Fibroblast of the conjunctiva (primary cell): ENCODE data around the gene THUMPD3.

ENCODE experiments used
- DNase-seq: peaks from one replicate; pipeline ENCODE4 v3.0.0-alpha.2; 2010; ENCODE audit warnings: low read depth

Gene THUMPD3, protein sequence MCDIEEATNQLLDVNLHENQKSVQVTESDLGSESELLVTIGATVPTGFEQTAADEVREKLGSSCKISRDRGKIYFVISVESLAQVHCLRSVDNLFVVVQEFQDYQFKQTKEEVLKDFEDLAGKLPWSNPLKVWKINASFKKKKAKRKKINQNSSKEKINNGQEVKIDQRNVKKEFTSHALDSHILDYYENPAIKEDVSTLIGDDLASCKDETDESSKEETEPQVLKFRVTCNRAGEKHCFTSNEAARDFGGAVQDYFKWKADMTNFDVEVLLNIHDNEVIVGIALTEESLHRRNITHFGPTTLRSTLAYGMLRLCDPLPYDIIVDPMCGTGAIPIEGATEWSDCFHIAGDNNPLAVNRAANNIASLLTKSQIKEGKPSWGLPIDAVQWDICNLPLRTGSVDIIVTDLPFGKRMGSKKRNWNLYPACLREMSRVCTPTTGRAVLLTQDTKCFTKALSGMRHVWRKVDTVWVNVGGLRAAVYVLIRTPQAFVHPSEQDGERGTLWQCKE

GRCh38 chr3:9362731-9363530 is at the start of gene THUMPD3:
THUMPD3 (plus strand) TSS chr3:9363054; CDS start chr3:9365069, 2,015 bp downstream.
- DNase-seq: peak; percentile 45

GRCh38 chr3:9314796-9315195 is 48.1 kb upstream of the THUMPD3 start:
- no peak for DNase-seq

- DNase-seq: no peak
Observed at GRCh38 chr3:9316881-9317361, 45.9 kb upstream of the THUMPD3 start.

GRCh38 chr3:9322780-9323179 is 40.1 kb upstream of the THUMPD3 start:
- no peak for DNase-seq

DNA sequence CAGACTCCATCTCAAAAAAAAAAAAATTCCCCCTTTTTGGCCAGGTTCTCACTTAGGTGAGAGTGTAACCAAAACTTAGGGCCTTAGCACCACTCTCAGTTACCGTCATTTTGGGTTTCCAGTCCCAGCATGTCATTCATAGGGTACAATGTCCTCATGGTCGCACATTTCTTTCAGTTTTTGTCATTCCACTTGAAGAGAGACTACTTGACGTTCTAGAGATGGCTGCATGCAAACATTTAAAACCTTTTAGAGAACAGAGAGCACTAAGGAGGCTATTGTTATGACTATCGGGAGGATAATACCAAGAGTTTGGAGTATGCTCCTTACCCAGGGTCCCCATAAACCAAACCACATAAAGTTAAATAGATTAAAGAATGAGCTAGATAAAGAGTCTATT is 37.9 kb upstream of the THUMPD3 start:
- no peak for DNase-seq

- no peak for DNase-seq
Observed at GRCh38 chr3:9327578-9327977, 35.3 kb upstream of the THUMPD3 start.

DNA sequence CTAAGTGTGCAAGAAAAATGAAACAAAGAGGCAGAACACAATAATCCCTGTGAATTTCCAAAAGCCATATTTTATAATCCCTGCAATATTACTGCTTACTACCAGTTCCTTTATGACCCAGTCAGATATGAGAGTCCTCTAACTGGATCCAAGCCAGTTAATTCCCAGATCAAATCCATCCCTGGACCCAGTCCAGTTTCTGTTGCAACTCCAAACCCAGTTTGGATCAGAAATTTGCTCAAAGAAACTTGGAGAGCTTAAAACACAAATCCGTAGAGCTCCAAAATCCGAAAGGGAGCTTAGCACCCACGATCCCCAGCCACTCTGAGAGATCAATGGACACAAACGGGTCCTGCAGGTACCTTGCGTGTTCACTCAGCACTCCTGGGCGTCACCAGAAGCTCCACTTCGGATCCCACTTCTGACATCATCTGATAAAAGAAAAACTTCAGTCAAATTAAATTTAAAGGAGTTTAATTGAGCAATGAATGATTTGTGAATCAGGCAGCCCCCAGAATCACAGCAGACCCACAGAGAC is 32.6 kb upstream of the THUMPD3 start:
- no peak for DNase-seq

DNA sequence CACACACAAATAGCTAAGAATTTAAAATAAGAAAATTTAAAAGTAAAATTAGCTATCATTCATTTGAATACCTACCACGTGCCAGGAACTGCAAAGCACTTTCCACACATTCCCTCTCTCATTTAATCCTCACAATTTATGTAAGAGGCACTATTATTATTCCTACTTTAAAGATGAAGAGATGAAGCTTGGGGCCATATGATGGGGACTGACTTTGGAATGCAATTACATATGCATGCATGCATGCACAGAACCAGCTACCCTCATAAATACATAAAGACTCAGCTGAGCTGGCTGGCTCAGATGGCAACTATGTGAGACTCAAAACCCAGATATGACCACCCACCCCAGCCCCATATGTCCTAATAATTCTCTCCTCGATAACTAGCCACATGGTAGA is 31.7 kb upstream of the THUMPD3 start:
- no peak for DNase-seq

DNA sequence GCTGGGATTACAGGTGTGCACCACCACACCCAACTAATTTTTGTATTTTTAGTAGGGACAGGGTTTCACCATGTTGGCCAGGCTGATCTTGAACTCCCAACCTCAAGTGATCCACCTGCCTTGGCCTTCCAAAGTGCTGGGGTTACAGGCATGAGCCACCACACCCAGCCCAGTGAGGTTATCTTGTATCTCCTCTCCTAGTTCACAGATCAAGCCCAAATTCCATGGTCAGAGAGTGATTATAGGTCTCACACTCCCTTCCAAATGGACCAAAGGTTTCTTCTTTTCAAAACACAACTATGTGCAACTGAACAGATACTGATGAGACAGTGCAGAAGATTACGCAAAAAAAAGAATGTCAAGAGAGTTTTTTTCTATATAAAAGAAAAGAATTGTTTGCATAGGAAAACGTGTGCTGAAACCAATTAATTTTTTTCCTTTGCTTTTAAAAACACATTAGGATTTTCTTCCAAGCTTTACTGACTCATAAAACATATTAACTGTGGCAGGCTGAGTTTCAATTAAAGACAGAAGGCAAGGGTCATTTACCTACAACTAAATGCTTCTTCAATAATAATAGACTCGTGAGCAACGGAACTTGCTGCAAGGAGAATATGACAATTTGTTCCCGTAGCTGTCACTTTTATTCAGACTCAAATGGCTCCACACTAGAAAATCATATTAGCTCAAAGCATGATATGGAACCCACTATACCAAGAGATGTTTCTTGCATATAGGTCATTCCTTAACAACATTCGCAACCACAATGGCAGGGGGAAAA is 30.4 kb upstream of the THUMPD3 start:
- DNase-seq: no peak

- peak; percentile 20 for DNase-seq
Observed at GRCh38 chr3:9339761-9340471, 22.9 kb upstream of the THUMPD3 start.

- DNase-seq: peak; percentile 16
Observed at GRCh38 chr3:9340472-9340902, 22.4 kb upstream of the THUMPD3 start.

DNA sequence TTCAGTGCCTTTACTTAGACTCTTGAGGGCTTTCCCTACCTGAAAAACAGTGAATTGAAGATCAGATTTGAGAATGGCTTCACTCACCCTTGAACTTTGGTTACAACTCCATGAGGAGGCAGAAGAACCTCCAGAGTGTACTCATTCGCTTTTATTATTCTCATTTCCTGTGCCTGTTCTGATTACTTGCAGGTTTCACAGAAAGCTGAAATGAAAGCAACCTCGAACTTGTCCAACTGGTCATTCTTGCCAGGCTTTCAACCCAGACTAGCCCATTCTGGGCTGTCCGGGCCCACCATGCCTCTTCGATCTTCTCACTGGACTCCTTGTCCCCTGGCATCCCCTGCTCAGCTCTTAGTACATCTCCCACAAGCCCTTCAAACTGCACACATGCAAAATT is 20.2 kb upstream of the THUMPD3 start:
- no peak for DNase-seq

- no peak for DNase-seq
Observed at GRCh38 chr3:9343115-9343514, 19.7 kb upstream of the THUMPD3 start.

DNA sequence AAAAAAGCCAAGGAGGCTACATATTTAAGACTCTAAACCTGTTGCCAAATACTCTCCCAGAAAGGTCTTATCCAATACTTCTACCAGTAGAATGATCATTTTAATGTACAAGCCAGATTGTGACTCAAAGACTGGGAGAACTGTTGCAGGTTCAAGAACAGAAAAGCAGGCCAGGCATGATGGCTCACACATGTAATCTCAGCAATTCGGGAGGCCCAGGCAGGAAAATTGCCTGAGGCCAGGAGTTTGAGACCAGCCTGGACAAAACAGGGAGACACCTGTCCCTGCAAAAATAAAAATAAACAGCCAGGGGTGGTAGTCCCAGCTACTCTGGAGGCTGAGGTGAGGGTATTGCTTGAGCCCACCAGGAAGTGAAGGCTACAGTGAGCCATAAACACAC is 17.8 kb upstream of the THUMPD3 start:
- no peak for DNase-seq

GRCh38 chr3:9346141-9346540 is 16.7 kb upstream of the THUMPD3 start:
- DNase-seq: no peak

- no peak for DNase-seq
Observed at GRCh38 chr3:9347081-9347480, 15.8 kb upstream of the THUMPD3 start.

DNA sequence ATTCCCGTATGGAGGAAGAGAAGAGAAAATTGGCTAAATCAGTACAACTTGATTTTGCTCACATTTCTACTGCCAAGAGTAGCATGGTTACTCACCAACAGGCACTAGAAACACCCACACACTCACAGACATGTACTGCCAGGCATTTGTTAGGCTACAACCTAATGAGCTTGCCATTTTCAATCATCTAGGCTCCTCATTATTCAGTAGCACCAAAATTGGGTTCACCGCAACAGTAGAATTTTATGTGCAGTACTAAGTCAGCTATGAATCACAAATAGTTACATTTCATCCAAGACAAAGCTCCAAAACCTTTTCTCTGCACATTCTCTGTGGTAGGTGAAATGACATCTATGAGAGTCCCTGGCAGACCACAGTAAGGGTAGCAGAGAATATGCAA is 15.0 kb upstream of the THUMPD3 start:
- no peak for DNase-seq

GRCh38 chr3:9349321-9350117 is 13.3 kb upstream of the THUMPD3 start:
- DNase-seq: peak; percentile 42

- no peak for DNase-seq
Observed at GRCh38 chr3:9351709-9352126, 11.1 kb upstream of the THUMPD3 start.
